HG02571 (cell line): ENCODE data around the gene TICAM2.
"Not testable (repeated sequence)": the region's sequence is repeated elsewhere in the genome, so short reads cannot be mapped to it uniquely, and the experiment has no call there.

ENCODE experiments used
- ATAC-seq: cut with Tn5 transposase; IDR thresholded peaks from one replicate; pipeline ENCODE4 v1.9.1; 2021; ENCODE audit warnings: mild to moderate bottlenecking, moderate library complexity; ENCODE audit not compliant: unreplicated experiment

The TICAM2 gene

DNA sequence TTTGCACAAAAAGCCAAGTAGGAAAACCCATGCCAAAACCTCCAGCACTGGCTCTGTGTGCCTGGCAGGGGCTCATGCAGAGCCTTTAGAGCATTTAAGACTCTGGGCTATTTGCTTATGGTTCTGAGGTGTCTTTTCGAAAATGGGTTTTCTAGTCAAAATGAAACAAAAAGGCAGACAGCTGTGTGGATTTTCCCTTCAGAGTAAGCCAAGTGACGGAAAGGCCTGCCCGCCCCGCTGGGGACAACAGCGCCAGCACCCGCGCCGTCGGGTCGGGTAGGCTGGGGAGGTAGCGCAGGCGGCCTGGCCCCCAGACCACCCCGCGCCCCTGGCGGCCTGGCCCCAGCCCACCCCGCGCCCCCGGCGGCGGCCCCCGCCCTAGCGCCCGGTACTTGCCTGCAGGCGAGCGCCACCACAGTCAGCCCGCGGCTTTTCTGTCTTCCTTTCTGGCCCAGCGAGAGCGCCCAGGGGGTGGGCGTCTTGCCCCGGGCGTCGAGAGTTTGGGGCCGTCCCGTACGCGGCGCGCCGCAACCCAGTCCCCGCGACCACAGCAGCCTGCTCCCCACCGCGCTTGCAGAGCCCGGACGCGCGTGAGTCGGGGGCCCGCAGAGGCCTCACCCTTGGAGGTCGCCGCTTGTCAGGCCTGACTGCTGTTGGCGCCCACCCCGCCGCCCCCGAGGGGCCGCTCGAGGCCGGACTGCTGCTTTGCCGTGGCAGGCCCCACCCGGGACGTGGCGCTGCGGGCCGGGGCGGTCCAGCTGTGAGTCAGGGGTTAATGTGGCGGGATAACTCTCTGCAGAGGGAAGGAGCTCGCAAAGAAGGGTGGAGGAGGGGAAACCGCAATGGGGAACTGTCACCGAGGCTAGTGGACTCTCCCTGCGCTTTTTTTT is at the start of gene TICAM2:
Gene TICAM2, minus strand, starts transcription at position 779 of the 890 bp plus-strand sequence. CDS start 21,223 bp downstream, outside the sequence.
- peak; percentile 77 for ATAC-seq

GRCh38 chr5:115649541-115649940 is 47.3 kb upstream of the TICAM2 start:
- ATAC-seq, result no peak

GRCh38 chr5:115648056-115648455 is 45.8 kb upstream of the TICAM2 start:
- no peak for ATAC-seq

DNA sequence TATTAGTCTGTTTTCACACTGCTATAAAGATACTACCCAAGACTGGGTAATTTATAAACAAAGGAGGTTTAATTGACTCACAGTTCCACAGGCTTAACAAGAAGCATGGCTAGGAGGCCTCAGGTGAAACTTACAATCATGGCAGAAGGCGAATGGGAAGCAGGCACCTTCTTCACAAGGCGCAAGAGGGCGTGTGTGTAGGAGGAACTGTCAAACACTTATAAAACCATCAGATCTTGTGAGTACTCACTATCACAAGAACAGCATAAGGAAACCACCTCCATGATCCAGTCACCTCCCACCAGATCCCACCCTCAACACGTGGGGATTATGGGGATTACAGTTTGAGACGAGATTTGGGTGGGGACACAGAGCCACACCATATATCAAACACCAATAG is 43.1 kb upstream of the TICAM2 start:
- not testable (repeated sequence) for ATAC-seq

GRCh38 chr5:115644046-115644445 is 41.8 kb upstream of the TICAM2 start:
- ATAC-seq, result no peak

GRCh38 chr5:115641948-115642347 is 39.7 kb upstream of the TICAM2 start:
- ATAC-seq, result no peak

GRCh38 chr5:115640274-115640673 is 38.0 kb upstream of the TICAM2 start:
- ATAC-seq, result no peak

DNA sequence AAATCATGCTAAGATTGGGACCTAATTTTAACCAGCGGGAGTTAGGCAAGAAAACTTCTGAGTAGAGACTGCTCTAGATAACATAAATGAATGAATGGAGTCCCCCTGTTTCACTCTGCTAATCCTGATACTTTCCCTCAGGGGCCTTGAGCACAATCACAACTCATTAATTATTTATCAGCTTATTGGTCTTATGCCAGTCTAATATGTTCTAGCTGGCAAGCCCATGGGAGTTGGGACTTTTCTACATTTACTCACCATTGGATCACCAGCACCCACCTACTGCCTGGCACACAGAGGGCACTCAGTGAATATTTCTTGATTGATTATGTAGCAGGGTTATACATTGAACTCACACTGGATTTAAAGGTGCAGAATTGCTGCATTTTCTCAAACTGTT is 37.1 kb upstream of the TICAM2 start:
- ATAC-seq, result no peak

GRCh38 chr5:115637507-115637906 is 35.2 kb upstream of the TICAM2 start:
- ATAC-seq, result no peak

GRCh38 chr5:115636008-115636407 is 33.7 kb upstream of the TICAM2 start:
- ATAC-seq, result no peak

DNA sequence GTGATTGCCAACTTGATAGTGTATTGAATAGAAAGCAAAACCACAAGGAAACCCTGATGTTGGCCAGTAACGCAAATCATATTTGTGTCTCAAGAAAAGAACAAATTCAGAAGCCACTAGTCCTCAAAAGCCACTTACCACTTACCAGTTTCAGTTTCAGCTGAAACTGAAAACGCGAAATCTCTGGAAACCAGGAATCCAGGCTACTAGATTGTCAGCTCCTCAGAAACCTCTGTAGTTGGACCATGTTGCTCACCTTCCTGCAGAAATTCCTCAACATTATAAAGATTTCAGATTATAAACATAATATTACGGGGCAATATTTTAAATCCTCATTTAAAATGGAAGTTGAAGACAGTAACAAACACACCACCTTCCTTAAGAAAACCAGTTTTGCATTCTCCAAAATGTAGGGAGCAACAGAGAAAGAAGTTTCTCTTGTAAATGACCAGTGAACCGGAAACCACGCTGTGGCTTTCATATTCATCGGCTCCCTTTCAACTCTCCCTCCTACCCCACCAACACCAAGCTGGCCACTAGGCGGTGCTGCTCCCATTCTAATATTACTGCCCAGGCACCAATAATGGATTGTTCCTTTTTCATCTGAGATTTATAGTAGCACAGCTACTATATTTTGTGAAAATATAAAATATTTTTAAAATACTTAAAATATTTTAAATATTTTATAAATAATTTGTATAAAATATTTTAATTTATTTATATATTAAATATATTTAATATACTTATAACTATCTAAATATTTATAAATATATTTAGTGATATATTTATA is 32.3 kb upstream of the TICAM2 start:
- ATAC-seq, result peak; percentile 67

GRCh38 chr5:115629903-115630302 is 27.6 kb upstream of the TICAM2 start:
- ATAC-seq, result no peak

DNA sequence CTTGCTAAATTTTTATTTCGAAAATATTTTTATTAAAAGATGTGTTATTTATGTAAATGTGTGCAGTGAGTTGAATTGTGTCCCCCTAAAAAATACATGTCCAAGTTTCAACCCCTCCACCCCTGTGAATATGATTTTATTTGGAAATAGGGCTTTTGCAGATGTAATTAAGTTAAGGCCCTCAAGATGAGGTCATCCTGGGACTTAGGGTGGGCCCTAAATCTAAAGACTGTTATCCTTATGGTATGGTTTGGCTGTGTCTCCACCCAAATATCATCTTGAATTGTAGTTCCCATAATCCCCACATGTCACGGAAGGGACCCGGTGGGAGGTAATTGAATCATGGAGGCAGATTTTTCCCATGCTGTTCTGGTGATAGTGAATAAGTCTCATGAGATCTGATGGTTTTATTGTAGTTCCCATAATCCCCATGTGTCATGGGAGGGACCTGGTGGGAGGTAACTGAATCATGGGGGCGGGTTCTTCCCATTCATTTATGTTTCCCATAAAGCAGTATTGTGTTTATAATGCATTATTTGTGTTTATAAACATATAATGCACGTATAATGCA is 25.1 kb upstream of the TICAM2 start:
- ATAC-seq, result no peak

- ATAC-seq, result peak; percentile 20
Observed at GRCh38 chr5:115626445-115626823, 24.2 kb upstream of the TICAM2 start.

GRCh38 chr5:115625579-115626444 is 23.5 kb upstream of the TICAM2 start, which contains the start of gene TMED7:
Gene TMED7 (minus strand): TSS chr5:115626036. CDS start chr5:115625792, 244 bp downstream.
- ATAC-seq, result peak; percentile 91

- ATAC-seq, result no peak
Observed at GRCh38 chr5:115624994-115625393, 22.7 kb upstream of the TICAM2 start.

DNA sequence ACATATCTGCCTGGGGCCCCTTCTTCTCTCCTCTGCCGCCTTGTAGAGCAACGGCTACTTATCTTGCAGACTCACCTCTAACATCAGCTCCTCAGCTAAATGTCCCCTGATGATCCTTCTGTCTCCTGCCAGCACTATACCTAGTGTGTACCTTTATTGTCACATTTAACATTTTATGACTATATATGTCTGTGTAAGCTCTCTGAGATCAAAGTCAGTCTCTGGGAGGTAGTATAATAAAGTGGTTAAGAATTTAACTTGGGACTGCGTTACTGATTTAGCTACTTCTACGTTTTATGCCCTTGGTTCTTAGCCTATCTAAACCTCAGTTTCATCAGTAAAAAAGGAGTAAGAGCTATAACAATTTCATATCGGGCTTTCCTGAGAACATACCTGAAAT is 21.4 kb upstream of the TICAM2 start:
- ATAC-seq, result no peak

DNA sequence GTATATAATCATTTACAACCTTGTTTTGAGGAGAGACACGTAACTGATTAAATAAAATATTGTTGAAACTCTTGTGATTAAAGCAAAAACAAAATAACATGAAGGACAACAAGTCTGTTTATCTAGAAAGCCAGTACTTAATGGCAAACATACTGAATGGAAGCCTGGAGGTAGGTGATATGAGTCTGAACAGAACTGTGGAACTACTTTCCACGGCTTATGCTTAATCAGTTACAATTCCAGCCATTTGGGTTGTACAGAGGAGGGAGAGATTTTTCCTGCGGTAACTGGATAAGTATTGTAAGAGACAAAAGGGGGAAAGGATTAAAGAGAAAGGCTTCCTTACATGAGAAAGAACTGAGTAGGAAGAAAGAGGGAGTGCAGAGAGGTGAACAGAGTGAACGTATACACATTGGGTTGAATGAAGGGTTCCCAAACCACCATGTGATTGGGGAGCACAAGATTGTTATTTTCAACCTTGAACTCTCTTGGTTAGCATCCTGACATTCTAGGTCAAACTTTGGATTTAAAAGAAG is 19.2 kb upstream of the TICAM2 start:
- no peak for ATAC-seq

DNA sequence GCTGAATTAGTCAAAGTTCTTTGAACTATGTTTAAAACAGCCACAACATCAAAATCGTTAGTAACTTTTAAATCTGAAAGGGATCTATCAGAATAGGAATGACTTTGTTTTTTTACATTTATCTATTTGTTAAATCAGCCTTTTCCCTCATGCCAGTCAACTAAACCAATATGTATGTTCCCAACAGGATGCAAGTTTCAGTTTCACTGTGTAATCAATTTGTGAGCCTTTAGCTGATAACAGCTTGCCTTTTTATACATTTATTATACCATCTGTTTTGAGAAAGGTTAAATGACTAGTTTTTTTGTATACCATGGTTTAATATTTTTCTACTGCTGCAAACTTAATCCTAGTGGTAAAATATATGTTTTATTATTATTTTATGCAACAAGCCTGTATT is 14.6 kb upstream of the TICAM2 start:
- ATAC-seq, result no peak

DNA sequence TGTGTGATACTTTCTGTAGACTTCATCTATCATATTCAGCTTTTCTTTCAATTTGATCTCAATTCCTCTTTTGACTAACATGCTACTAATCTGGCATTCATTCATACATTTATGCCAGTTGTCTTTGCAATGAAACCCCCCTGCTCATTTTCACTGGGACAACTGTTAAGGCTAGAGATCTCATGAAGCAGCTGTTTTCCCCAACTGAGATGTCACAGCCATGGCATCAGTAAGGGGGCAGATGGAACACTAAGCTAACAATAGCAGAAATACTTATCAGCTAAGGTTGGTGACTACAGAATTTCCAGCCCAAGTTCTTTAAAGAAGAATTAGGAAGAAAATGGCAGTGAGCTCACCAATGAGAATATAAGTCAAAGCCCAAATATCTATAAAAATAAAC is 14.2 kb upstream of the TICAM2 start:
- ATAC-seq, result no peak
